ENCODE measurements around the gene UBE2Z. TPM values are rescaled to one million over a fixed set of nuclear protein-coding genes. Genes with fewer than 3 reads are reported as not detected.

UBE2Z gene
- total and polyA plus RNA-seq, 7 donors = 45.6 to 56.5 (median 51.1) TPM

DNA sequence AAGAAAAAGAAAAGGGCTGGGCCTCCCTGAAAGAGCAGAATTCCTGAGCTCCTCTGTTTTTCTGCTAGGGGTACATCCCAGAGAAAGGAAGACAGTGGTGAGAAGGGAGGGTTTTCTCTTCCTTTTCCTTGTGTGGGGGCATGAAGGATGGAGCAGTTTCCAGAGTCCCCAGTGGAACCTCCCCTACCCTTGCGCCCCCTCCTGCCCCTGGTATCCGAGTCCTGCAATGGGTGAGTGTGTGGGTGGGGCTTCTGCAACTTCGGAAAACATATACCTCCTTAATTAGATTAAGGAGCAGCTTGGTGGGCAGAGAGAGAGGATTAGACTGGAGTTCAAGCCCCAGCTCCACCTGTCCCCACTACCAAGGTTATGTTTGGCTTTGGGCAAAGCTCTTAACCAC is 65.6 kb downstream of the UBE2Z start:
- Histone ChIP-seq H3K27me3 (peaks cover 0 to 2% (median 0%) of the 10 kb centered on the region in 3 donors), H3K27ac (no peak overlapping the region), H3K4me3 (no peak overlapping the region), H3K4me1 (peaks cover 0 to 14% (median 12%) of the 10 kb centered on the region in 4 donors), H3K9me3 (no peaks in the 10 kb centered on the region), H3K36me3 (no peaks in the 10 kb centered on the region)
- TF ChIP-seq, protein P1, sequence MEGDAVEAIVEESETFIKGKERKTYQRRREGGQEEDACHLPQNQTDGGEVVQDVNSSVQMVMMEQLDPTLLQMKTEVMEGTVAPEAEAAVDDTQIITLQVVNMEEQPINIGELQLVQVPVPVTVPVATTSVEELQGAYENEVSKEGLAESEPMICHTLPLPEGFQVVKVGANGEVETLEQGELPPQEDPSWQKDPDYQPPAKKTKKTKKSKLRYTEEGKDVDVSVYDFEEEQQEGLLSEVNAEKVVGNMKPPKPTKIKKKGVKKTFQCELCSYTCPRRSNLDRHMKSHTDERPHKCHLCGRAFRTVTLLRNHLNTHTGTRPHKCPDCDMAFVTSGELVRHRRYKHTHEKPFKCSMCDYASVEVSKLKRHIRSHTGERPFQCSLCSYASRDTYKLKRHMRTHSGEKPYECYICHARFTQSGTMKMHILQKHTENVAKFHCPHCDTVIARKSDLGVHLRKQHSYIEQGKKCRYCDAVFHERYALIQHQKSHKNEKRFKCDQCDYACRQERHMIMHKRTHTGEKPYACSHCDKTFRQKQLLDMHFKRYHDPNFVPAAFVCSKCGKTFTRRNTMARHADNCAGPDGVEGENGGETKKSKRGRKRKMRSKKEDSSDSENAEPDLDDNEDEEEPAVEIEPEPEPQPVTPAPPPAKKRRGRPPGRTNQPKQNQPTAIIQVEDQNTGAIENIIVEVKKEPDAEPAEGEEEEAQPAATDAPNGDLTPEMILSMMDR (IDR thresholded peaks at IDR 0.05) = no peak
- TF ChIP-seq POLR2A (IDR thresholded peaks at IDR 0.05) (no peak), EP300 (IDR thresholded peaks at IDR 0.05) (no peak), POLR2AphosphoS5 (IDR thresholded peaks at IDR 0.05) (no peak)
- peak; percentile 37 for DNase-seq
- 30 to 62% methylated on average over 3 of the region's 3 CpGs for WGBS, 2 donors
- intact Hi-C loops (cut with DNase I) = no loop called here

Small RNA genes within 50 kb of the gene (small RNA-seq; reads per million reads assigned to genes)
- gene AC068531.1 = 0 reads per million in 3 donors
- 0 reads per million in 3 donors for gene RF00263
- 0 reads per million in 3 donors for gene RF01210
- 0 reads per million in 3 donors for gene RNU1-42P

Other genes starting within 250 kb of the UBE2Z start
- 10 to 100 TPM in 1 of 4 donors, 1 to 10 TPM in 1, not detected in 2; 9.1 to 13.5 TPM for gene PRAC1, start 185.9 kb upstream of the UBE2Z start, total RNA-seq
- gene PRAC1, start 185.9 kb upstream of the UBE2Z start, polyA plus RNA-seq = 100 to 1,000 TPM; 388 to 572 (median 408) TPM
- 1 to 10 TPM in 1 of 4 donors, not detected in 3; 2.1 TPM for gene PRAC2, start 185.2 kb upstream of the UBE2Z start, total RNA-seq
- 10 to 100 TPM in 2 of 3 donors, 1 to 10 TPM in 1; 7.2 to 20.3 (median 17.5) TPM for gene PRAC2, start 185.2 kb upstream of the UBE2Z start, polyA plus RNA-seq
- gene HOXB13, start 179.7 kb upstream of the UBE2Z start, total RNA-seq = 1 to 10 TPM in 2 of 4 donors, under 1 TPM in 2; 0.36 to 1.5 (median 1.0) TPM
- gene HOXB13, start 179.7 kb upstream of the UBE2Z start, polyA plus RNA-seq = 10 to 100 TPM; 19.4 to 49.2 (median 26.4) TPM
- gene TTLL6, start 91.2 kb upstream of the UBE2Z start, total RNA-seq = under 1 TPM in 2 of 4 donors, not detected in 2; under 0.01 to 0.16 TPM
- 10 to 100 TPM in 1 of 3 donors, 1 to 10 TPM in 2; 3.5 to 10.5 (median 4.2) TPM for gene TTLL6, start 91.2 kb upstream of the UBE2Z start, polyA plus RNA-seq
- gene CALCOCO2, start 77.4 kb upstream of the UBE2Z start, total RNA-seq = 100 to 1,000 TPM; 130 to 198 (median 146) TPM
- 100 to 1,000 TPM in 1 of 3 donors, 10 to 100 TPM in 2; 90.4 to 103 (median 91.9) TPM for gene CALCOCO2, start 77.4 kb upstream of the UBE2Z start, polyA plus RNA-seq
- 100 to 1,000 TPM in 2 of 4 donors, 10 to 100 TPM in 2; 92.7 to 148 (median 107) TPM for gene ATP5MC1, start 15.6 kb upstream of the UBE2Z start, total RNA-seq
- 100 to 1,000 TPM; 454 to 612 (median 603) TPM for gene ATP5MC1, start 15.6 kb upstream of the UBE2Z start, polyA plus RNA-seq
- 10 to 100 TPM; 74.1 to 94.5 (median 85.2) TPM for gene SNF8, start 36.4 kb downstream of the UBE2Z start, total RNA-seq
- 100 to 1,000 TPM; 108 to 174 (median 145) TPM for gene SNF8, start 36.4 kb downstream of the UBE2Z start, polyA plus RNA-seq
- not detected for gene GIP, start 60.2 kb downstream of the UBE2Z start, total RNA-seq
- not detected for gene GIP, start 60.2 kb downstream of the UBE2Z start, polyA plus RNA-seq
- gene IGF2BP1, start 89.0 kb downstream of the UBE2Z start, total RNA-seq = under 1 TPM in 2 of 4 donors, not detected in 2; 0.14 to 0.36 TPM
- gene IGF2BP1, start 89.0 kb downstream of the UBE2Z start, polyA plus RNA-seq = under 1 TPM in 1 of 3 donors, not detected in 2; 0.20 TPM
- gene B4GALNT2, start 224.4 kb downstream of the UBE2Z start, total RNA-seq = not detected
- 1 to 10 TPM; 2.4 to 4.1 (median 3.9) TPM for gene B4GALNT2, start 224.4 kb downstream of the UBE2Z start, polyA plus RNA-seq